Astrocyte of the spinal cord (primary cell): ENCODE results near the gene TLL2.

ENCODE experiments used
- DNase-seq: peaks from one replicate; pipeline ENCODE4 v3.0.0; 2011; ENCODE audit warnings: low read depth, low spot score
- H3K4me3 ChIP-seq: 2 replicates; pipeline ENCODE4 v1.5.1; 2011; ENCODE audit warnings: low read depth, mild to moderate bottlenecking, low read length, moderate library complexity
- CTCF ChIP-seq: IDR thresholded peaks from 2 replicates; pipeline ENCODE4 v1.5.1; 2012; ENCODE audit warnings: low read depth, mild to moderate bottlenecking, low read length, inconsistent platforms
- in situ Hi-C: cut with HindIII; loops from 2 replicates; pipeline ENCODE4 v1.10.0; 2017; ENCODE audit warnings: low sequenced_read_pairs

TLL2 gene

GRCh38 chr10:96541921-96542320 is 28.2 kb upstream of the TLL2 start:
- in situ Hi-C loops = no loop called here
- DNase-seq = peak; percentile 19
- no peak for TF ChIP-seq CTCF
- H3K4me3 ChIP-seq = no peak overlapping the region

GRCh38 chr10:96540240-96540639 is 26.5 kb upstream of the TLL2 start:
- in situ Hi-C loops = no loop called here
- no peak overlapping the region for H3K4me3 ChIP-seq
- DNase-seq = no peak
- TF ChIP-seq CTCF = no peak

- no peak for TF ChIP-seq CTCF
- in situ Hi-C loops = no loop called here
- H3K4me3 ChIP-seq = no peak overlapping the region
- no peak for DNase-seq
These were observed 25.0 kb upstream of the TLL2 start for GRCh38 chr10:96538683-96539082.

- no peak overlapping the region for H3K4me3 ChIP-seq
- in situ Hi-C loops = no loop called here
- no peak for DNase-seq
- TF ChIP-seq CTCF = no peak
These were observed 22.4 kb upstream of the TLL2 start for GRCh38 chr10:96536129-96536528.

- no peak for TF ChIP-seq CTCF
These were observed 18.8 kb upstream of the TLL2 start for GRCh38 chr10:96532523-96532922.

GRCh38 chr10:96529634-96530279 is 16.0 kb upstream of the TLL2 start:
- DNase-seq = no peak
- TF ChIP-seq CTCF = no peak
- in situ Hi-C loops = no loop called here
- no peak overlapping the region for H3K4me3 ChIP-seq

More at GRCh38 chr10:96532523-96532922, 18.8 kb upstream of the TLL2 start:
- no peak overlapping the region for H3K4me3 ChIP-seq
- in situ Hi-C loops = no loop called here
- no peak for DNase-seq

- no peak overlapping the region for H3K4me3 ChIP-seq
- no peak for TF ChIP-seq CTCF
- DNase-seq = peak; percentile 15
- in situ Hi-C loops = no loop called here
These were observed 11.0 kb upstream of the TLL2 start for GRCh38 chr10:96524741-96525140.
